GM04503 (cell line): ENCODE measurements around the gene ALDH1L2.

Source experiments
- DNase-seq: peaks from one replicate; pipeline ENCODE4 v3.0.0-alpha.2; 2012; ENCODE audit warnings: low read depth

ALDH1L2 gene

DNA sequence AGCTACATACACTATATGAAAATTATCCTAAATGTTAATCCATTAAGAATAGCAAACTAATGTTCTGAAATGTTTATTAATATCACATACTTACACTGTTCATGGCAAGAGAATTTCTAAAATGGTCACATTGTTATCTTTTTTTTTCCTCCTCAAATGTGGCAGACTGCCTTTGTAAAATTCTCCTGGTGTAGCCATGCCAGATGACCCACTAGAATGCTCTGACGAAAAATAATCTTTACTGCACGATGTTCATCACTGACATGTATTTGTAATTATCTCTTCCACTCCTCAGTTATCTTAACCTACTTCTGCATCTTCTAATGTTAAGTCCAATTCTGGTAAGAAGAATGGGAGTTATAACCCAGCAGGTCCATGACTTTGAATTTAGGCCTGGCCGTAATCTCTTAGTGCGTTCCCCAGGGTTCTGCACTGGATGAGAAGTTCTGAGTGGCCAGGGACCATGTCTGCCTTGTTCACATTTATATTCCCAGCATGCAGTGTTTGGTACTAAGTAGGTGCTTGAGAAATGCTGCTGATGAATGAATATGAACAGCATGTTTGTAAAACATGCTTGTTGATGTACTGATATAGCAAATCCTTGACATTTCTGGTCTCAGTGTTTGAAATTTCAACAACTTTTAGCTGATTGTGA lies 51.4 kb downstream of the ALDH1L2 start:
- DNase-seq, result no peak

DNA sequence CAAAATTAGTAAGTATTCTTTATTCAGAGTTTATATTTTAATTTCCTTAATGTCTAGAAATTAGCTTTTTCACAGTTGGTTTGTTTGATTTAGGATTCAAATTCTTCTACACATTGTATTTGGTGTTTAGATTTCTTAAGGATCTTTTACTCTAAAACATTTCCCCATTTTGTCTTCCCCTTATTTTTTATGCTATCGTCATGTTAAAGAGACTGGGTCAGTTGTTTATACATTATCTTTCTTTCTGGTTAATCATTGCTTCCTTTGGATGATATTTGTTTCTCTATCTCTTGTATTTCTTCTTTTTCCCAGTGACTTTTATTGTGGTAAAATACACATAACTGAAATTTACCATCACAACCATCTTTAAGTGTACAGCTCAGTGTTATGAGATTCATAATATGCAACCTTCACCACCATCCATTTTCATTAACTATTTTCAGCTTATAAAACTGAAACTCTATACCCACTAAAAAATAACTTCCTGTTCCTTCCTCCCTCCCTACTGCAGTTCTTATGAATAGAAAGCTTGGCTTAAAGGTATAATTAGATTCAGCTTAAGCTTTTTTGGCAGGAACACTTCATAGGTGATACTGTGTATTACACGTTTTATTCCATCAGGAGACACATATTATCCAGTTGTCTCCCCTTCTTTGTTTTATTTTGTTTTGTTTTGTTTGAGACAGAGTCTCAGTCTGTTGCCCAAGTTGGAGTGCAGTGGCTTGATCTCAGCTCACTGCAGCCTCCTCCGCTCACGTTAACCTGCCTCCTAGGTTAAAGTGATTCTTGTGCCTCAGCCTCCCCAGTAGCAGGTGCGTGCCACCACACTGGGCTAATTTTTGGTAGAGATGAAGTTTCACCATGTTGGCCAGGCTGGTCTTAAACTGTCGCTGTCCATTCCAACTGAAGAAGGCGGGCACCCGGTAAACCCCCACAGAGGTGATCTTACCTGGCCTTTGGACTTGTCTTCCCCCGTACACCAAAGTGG lies 53.1 kb downstream of the ALDH1L2 start:
- DNase-seq, result no peak

DNA sequence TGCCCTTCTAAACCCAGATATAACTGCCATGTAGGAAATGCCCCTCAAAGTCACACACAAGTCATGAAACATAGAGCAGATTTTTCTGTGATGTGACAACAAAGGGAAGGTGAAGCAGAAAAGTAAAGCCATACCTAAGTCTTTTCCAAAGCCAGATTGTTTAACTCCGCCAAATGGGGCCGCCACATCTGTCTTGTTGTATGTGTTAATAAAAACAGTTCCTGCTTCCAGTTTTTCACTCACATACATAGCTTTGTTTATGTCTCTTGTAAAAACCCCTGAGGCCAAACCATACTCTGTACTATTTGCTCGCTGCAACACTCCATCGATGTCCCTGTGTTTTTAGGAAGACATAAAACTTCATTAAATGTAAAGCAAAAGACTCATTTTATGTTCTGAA lies 57.8 kb downstream of the ALDH1L2 start:
- no peak for DNase-seq

DNA sequence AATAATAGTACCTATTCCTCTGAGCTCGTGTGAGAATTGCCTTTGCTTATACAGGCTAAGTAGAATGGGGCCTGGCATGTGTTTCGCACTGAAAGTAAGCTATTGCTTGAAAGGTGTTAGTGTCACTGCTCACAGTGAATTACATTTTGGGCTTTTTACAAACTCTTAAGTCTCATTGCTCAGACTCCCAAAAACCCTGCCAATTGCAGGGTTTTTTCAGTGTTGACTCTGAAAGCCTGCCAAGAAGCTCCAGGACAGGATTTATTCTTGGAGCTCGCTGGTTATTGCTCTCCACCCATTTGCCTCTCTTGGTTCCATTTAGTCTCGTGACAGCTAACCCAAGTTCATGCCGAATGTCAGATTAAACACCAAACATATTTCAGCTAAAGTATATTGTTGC lies 58.4 kb downstream of the ALDH1L2 start:
- peak; percentile 81 for DNase-seq

DNA sequence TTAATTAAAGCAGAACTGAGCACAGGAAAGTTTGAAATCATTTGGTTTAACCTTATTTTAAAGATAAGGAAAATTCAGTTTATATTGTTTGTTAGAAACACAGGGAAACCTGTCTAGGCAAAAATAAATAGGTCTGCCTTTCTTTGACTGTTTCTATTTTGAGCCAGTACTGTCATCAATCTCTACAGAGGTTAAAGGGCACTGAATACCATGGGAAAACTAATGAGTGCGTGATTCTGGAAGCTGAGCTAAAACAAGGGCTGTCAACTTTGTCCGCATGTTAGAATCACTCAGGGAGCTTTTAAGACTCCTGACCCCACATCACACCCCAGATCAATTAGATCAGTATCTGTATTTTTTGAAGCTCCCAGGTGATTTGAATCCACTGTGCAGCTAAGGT lies 59.3 kb downstream of the ALDH1L2 start:
- no peak for DNase-seq

DNA sequence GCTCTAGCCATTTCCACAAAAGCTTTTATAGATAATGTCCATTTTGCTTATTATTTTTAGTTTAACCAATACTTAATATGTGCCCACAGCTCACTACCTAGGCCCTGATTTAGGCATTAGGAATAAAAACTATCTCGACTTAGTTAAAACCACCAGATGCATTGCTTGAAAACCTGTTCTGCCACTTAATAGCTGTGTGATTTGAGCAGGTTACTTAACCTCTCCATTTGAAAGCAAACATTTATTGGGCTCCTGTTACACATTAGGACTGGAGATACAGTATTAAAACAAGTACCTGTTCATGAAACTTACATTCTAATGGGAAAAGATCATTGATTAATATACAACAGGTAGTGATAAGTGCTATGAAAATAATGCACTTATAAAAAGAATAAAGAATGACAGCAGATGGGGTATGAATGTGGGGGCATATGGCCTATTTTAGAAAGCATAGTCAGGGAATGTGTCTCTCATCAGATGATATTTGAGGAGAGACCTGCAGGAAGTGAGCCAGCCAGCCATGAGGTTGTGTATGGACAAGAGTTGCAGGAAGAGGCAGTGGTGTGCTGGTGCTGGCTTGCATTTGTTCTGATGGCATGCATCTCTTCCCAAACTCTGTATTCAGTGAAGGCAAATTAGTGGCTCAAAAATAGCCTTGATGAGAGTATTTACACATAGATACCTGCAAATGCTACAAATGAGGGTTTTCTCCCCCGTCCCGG lies 63.9 kb downstream of the ALDH1L2 start:
- no peak for DNase-seq

DNA sequence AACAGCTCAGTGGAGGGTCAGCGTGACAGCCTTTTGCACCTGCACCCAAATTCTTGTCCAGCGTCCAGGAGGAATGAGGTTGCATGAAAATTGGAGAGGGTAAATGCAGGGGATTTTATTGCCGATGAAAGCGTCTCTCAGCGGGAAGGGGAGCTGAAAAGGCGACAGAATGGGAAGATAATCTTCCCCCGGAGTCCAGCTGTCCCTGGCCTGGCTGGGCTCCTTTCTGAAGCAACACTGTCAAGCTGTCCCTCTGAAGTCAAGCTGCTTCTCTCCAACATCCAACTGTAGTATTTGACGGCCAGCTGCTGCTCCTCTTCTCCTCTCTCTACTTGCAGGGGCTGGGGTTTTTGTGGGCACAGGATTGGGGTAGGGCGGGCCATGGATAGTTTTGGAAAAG lies 65.5 kb downstream of the ALDH1L2 start:
- DNase-seq, result no peak

DNA sequence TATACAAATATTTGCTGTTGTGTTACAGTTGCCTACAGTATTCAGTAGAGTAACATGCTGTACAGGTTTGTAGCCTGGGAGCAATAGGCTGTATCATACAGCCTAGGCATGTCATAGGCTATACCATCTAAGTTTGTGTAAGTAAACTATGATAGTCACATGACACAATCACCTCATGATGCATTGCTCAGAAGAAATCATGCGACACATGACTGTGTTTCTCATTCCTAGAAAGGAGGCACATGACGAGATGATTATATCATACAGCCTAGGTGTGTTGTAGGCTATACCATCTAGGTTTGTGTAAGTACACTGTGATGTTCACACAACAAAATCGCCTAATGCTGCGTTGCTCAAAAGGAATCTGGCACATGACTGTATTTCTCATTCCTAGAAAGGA lies 66.2 kb downstream of the ALDH1L2 start:
- DNase-seq, result no peak

DNA sequence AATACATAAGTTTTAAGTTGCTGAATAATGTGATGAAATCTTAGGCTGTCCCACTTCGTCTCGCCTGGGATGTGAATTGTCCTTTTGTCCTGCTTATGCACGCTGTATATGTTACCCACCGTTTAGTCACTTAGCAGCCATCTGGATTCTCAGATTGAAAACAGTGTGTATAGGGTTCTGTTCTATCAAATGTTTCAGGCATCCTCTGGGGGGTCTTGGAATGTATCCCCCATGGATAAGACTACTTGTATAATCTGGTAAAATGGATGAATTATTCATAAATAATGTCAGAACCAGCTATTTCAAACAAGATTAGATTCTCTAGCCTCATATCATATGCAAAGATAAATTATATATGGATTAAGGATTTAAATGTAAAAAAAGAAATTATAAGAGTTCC lies 68.7 kb downstream of the ALDH1L2 start:
- DNase-seq, result no peak

DNA sequence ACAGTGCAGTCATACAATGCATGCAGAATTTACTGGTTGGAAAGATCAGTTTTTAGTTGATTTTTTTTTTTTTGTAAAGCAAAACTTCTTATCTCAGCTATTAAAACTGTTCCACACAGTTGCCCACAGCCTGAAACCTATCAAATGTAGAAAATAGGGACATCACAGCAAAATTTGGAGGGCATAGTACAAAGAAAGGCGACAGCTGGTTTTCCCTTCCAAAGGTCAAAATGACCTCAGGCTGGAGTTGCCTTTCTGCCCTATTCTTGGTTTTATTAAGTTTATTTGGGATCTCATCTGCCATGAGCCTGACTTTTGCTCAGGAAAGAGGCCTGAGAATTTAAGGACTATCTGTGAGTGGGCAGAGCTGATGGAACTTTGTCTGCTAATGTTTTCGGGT lies 69.7 kb downstream of the ALDH1L2 start:
- no peak for DNase-seq

DNA sequence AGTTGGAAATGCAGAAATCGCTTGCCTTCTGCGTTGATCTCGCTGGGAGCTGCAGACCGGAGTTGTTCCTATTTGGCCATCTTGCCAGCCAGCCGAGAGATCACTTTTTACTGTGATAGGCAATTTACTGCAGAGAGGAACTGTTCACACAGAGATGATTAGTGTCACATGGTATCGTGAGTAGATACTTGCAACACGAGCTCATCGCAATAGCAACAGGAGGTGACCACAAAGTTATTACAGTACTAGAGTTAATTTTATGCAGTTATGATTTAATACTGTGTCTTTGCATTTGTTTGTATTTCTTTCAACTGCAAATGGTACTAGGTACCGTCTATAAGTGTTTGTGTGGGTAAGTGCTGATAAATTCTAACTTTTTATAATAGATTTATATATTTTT lies 70.4 kb downstream of the ALDH1L2 start:
- no peak for DNase-seq

DNA sequence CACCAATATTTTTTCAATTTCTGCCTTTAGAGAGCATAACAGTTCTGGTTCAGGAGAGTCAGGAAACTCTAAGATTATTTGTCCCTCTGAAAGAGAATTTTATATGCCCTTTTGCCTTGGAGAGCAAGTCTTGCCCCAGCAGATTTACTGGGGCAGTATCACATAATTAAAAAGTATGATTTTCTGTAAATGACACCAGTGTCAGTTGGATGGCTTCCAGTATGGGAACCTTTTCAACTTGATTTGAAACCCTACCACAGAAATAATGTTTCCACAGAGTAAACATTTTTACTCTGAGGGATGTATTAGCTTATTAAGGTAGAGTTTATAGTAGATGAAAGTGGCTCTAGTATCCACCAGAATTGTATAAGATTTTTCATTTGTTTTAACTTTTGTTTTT lies 82.8 kb downstream of the ALDH1L2 start:
- no peak for DNase-seq

DNA sequence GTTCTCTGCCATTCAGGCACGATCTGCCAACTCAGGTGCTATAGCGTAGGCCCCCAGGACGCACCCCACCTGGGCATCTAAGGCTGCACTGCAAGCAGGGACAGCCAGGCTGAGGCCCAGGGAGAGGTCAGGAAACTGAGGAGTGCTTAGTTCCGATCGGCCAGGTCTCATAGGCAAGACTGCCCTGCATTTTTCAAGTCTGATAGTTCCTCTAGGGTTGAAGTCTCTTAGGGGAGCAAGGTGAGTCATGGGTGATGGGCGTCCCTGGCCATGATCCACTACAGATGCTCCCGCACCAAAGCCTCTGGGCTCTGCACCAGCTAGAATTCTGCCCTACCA lies 84.9 kb downstream of the ALDH1L2 start:
- DNase-seq, result no peak

DNA sequence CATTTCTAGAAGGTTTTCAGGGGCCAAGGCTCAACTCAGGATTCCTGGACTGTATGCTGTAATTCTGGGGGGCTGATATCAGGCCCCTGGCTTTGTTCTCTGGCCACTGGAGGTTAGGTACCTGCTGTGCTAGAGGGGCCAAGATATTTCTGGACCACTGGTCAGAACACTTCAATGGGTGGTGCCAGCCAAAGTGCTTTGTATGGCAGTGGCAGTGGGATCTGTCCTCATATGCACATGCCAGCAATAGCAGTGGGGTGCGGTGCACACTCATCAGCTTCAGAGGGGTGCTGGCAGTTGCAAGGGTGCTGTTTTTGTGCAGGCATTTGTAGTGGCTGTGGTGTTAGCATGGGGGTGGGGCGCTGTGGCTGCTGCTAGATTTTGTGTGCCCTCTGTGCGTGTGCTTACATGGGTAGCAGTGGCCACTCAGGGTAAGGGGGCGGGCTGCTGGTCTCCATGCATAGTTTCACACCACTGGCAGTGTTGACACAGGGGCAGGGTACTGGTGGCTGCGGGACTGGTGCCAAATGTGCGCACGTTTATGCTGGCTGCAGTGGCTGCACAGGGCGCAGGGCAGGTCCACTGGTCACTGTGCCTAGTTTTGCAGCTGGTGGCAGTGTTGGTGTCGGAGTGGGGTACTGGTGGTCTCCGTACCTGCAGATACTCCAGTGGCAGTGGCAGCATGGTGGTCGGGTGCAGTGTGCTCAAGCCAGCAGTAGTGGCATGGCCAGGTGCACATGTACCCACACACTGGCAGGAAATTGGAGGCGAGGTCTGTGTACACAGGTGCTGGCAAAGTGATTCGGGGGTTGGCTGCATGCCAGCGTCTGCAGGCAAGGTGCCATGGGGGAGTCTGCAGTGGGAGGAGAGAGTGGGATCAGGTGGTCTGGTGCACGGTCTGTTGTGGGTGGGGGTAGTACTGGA lies 85.6 kb downstream of the ALDH1L2 start:
- no peak for DNase-seq

DNA sequence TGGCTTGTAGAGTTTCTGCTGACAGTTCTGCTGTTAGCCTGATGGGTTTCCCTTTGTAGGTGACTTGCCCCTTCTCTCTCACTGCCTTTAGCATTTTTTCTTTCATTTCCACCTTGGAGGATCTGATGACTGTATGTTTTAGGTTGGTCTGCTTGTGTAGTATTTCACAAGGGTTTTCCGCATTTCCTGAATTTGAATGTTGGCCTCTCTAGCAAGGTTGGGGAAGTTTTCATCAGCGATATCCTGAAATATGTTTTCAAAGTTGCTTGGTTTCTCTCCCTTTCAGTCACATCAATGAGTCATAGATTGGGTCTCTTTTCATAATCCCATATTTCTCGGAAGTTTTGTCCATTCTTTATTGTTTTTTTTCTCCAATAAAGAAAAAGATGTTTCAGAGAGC lies 86.7 kb downstream of the ALDH1L2 start:
- DNase-seq, result no peak

DNA sequence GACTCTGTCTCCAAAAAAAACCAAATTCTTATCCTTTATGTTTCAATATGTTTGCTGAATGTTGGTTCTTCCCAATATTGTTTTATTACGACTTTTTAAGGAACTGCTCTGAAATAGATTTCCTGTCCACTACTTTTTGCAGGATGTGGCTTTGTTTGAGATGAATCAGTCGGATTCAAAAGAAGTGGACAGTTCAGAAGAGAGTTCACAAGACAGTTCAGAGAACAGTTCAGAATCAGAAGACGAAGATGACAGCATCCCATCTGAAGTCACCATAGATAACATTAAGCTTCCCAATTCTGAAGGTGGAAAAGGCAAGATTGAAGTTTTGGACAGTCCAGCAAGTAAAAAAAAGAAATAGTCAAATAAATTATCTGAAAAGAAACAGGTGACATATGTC lies 89.9 kb downstream of the ALDH1L2 start:
- DNase-seq, result no peak

DNA sequence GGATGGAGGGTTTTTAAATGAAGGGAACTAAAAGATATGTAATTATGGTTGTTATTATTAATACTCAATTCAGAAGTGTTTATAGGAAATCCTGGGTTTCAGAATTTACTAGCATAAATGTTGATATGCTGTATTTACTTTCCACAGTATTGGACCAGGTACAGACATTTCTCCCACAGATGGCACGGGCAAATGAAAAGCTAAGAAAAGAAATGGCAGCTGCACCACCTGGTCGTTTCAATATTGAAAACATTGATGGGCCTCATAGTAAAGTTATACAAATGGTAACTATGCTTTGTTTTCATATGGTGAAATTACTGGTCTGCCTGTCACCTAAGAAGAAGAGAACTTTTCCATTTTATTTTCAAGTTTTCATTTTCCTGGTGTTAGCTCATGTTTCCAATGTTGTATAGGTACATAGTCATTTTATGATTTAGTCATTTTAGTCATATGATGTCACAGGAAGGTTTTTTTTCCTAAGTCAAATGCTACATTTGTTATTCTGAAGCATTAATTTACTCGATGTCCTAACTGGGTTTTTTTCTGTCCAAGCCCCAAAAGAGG lies 92.6 kb downstream of the ALDH1L2 start:
- DNase-seq, result no peak

DNA sequence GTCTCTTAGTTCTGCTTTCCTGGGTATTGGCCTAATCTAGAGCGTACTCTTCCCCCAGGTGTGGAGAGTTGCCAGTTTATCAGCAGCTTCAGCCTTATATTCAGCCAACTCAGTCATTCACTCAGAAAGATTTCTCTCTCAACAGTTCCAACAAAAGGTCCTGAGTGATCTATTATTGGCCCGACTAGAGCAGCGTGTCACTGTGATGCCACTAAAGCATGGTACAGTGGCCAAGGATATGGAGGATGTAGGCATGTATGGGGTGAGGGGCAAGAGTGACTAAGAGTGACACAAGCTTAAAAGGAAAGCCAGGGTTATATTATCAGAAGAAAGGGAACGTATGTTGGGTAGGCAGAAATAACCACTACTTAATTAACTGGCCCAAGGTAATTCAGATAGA lies 93.3 kb downstream of the ALDH1L2 start:
- no peak for DNase-seq

DNA sequence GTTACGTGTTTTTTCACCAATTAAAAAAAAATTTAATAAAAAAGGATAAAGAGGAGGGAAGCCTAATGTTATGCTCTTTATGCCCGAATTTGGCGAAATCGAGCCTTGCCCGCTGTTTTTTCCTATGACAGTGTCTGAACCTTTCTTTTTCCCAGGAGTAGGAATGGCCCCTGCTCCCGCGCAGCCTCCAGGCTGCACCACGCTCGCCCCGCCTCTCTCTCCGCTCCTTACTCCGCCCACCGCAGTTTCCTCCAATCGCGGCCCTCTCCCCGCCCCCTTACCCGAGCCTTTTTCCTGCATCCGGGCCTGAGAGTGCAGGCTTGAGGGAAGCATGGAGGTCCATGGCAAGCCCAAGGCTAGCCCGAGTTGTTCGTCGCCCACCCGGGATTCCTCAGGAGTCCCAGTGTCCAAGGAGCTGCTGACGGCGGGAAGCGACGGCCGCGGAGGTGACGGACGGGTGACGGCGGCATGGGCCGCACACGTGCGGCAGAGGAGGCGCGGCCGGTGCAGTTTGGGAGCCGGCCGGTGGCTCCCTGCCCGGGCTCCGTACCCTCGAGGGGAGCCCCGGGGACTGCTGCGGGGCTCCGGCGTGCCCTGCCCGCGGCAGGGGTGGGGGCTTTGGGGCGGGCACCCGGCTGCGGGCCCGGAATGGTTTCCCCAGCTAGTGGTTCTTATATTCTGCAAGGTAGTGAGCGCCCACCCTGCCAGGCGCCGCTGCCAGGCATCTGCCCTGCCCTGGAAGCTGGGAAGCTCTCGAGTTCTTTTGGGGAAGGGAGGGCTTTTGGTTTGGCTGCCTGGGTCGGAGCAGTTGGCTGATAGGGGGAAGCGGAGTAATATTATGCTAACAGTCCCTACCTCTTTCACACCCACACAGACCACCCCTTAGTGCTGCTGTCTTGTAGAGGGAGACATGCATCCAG lies 98.0 kb downstream of the ALDH1L2 start, which contains the start of gene NOPCHAP1:
NOPCHAP1 (plus strand) TSS at position 295 of the 920 bp plus-strand sequence; CDS start at position 332, 37 bp downstream.
- DNase-seq, result peak; percentile 44

DNA sequence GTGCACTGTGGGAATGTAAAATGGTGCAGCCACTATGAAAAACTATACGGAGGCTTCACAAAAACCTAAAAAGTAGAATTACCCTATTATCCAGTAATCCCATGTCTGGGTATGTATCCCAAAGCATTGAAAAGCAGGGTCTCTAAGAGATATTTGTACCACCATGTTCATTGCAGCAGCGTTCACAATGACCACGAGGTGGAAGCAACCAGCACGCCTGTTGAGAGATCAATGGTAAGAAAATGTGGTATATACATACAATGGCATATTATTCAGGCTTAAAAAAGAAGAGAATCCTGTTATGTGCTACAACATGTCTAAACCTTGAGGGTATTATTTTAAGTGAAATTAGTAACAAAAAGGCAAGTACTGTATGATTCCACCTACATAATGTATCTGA lies 99.1 kb downstream of the ALDH1L2 start:
- no peak for DNase-seq
